T-cell (primary cell): ENCODE data around the gene BPIFB6. TPM values are rescaled to one million over a fixed set of nuclear protein-coding genes. Genes with fewer than 3 reads are reported as not detected.

Experiments
- ATAC-seq, 4 experiments: fragments of 200-7000 bp in 3 of 4; fragments of 150-1000 bp in 1 of 4; cut with Tn5 transposase; replicated peaks in 1 of 4; 1 replicate in 3 of 4; 2 replicates in 1 of 4; pipeline ENCODE4 v1.10.0; 2021; ENCODE audit warnings: moderate library complexity in 3 of 4, mild to moderate bottlenecking in 2 of 4, moderate number of reproducible peaks in 1 of 4
- CTCF ChIA-PET, 2 donors: fragments of 300-600 bp; sonication (Branson Sonifier 250); formaldehyde crosslinking; loops; one replicate each; lab custom pipeline; 2022; ENCODE audit warnings: antibody characterized with exemption in 2 of 2; lab: Charles Lee
- POLR2A ChIA-PET, 2 donors: fragments of 300-600 bp; sonication (Branson Sonifier 250); formaldehyde crosslinking; loops; one replicate each; lab custom pipeline; 2022; ENCODE audit warnings: antibody characterized with exemption in 2 of 2; lab: Charles Lee
- DNase-seq, 35 experiments: peaks; one replicate each; pipeline versions ENCODE4 v3.0.0 to v3.0.0-alpha.2; 2013 to 2023
- H3K27ac ChIP-seq: one replicate; pipeline ENCODE4 v1.5.1; 2013; ENCODE audit warnings: low read length
- H3K27me3 ChIP-seq, 2 experiments: replicated peaks in 1 of 2; 1 replicate in 1 of 2; 2 replicates in 1 of 2; pipeline versions ENCODE4 v1.6.1 to v1.7.0; 2013; ENCODE audit warnings: low read length in 1 of 2, mixed read lengths in 1 of 2; ENCODE audit not compliant: control insufficient read depth in 2 of 2, insufficient read depth in 2 of 2; ENCODE audit errors: extremely low read depth in 1 of 2
- H3K36me3 ChIP-seq, 2 donors: 1 replicate in 1 of 2; 2 replicates in 1 of 2; pipeline versions ENCODE4 v1.6.1 to v1.7.0; 2013; ENCODE audit warnings: low read length in 1 of 2; ENCODE audit not compliant: control insufficient read depth in 2 of 2, insufficient read depth in 1 of 2; ENCODE audit errors: extremely low read depth in 1 of 2
- H3K4me1 ChIP-seq, 2 experiments: 1 replicate in 1 of 2; 2 replicates in 1 of 2; pipeline versions ENCODE4 v1.6.1 to v1.7.0; 2013; ENCODE audit warnings: low read length in 2 of 2, mixed read lengths in 1 of 2; ENCODE audit not compliant: insufficient read depth in 2 of 2, control insufficient read depth in 1 of 2; ENCODE audit errors: extremely low read depth in 1 of 2
- H3K4me3 ChIP-seq, 2 donors: 1 replicate in 1 of 2; 2 replicates in 1 of 2; pipeline versions ENCODE4 v1.5.1 to v1.7.0; 2013; ENCODE audit warnings: mild to moderate bottlenecking in 2 of 2, low read length in 1 of 2, moderate library complexity in 1 of 2; ENCODE audit not compliant: control insufficient read depth in 1 of 2; ENCODE audit errors: extremely low read depth in 1 of 2
- H3K9me3 ChIP-seq: 2 replicates; pipeline ENCODE4 v1.7.0; 2013
- H3K27ac Mint-ChIP-seq, 2 donors: one replicate each; pipeline ENCODE4 v1.8.0; 2020 to 2021; ENCODE audit warnings: mild to moderate bottlenecking in 2 of 2, mixed read lengths in 2 of 2
- H3K27me3 Mint-ChIP-seq, 2 donors: one replicate each; pipeline ENCODE4 v1.8.0; 2021 to 2022; ENCODE audit warnings: mixed read lengths in 2 of 2
- H3K36me3 Mint-ChIP-seq: one replicate; pipeline ENCODE4 v1.8.0; 2021; ENCODE audit warnings: mixed read lengths
- H3K4me1 Mint-ChIP-seq, 3 donors: one replicate each; pipeline ENCODE4 v1.8.0; 2020 to 2022; ENCODE audit warnings: mixed read lengths in 3 of 3, mild to moderate bottlenecking in 1 of 3
- H3K4me3 Mint-ChIP-seq, 3 donors: one replicate each; pipeline ENCODE4 v1.8.0; 2020 to 2022; ENCODE audit warnings: mild to moderate bottlenecking in 3 of 3, mixed read lengths in 3 of 3, moderate library complexity in 3 of 3
- H3K9me3 Mint-ChIP-seq, 3 donors: one replicate each; pipeline ENCODE4 v1.8.0; 2020 to 2022; ENCODE audit warnings: mixed read lengths in 3 of 3
- WGBS: methylation state at CpG from one replicate; pipeline ENCODE4 v1.1.5; 2013; ENCODE audit warnings: missing lambda C conversion rate; ENCODE audit not compliant: insufficient coverage; 5-methylcytosine and 5-hydroxymethylcytosine counted together
- total RNA-seq, 35 experiments: library from RNA in 6 of 35; stranded (reverse) in 6 of 35; fragments of 120-200 nt in 1 of 35; gene quantifications; one replicate each; pipeline versions ENCODE4 v1.2.1 to v1.2.4 and lab custom pipeline; 2013 to 2026

BPIFB6 gene
- total RNA-seq, 5 donors from 2014 or later (not counting 1 experiment from before 2014, with no cell fraction given), result not detected

DNA sequence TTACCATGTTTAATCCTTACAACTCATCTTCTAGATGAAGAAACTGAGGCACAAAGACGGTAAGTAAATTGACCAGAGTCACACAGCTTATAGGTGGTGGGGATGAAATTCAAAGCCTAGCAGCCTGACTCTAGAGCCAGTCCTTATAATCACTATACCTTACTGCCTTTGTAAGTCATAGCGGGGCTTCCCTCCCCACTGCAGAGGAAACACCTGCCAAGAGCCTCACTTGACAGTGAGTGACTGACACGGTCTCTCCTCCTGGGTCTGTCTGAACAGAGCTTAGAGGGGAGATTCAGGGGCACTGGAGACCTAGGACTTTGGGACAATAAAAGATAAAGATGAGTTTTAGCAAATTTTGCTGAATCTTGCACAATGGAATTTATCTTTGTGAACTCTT, 40.1 kb upstream of the BPIFB6 start:
- no CpG with 5 or more reads among the region's 3 CpGs for WGBS
- ChIA-PET CTCF (no interaction called here), POLR2A (no interaction called here)
- Histone ChIP-seq H3K4me3 (no peak overlapping the region), H3K9me3 (no peaks in the 10 kb centered on the region), H3K36me3 (no peaks in the 10 kb centered on the region), H3K27me3 (peaks cover 0 to 2% of the 10 kb centered on the region in 2 experiments), H3K4me1 (peaks cover 19 to 36% of the 10 kb centered on the region in 2 experiments), H3K27ac (no peak overlapping the region)
- peak in 7 of 35 experiments; percentile 9 to 41 (median 24) for DNase-seq
- Mint-ChIP-seq H3K36me3 (no peaks in the 10 kb centered on the region), H3K4me3 (peak overlapping the region in 1 of 3 donors; percentile 42), H3K27me3 (no peaks in the 10 kb centered on the region), H3K27ac (peak overlapping the region in 1 of 2 donors; percentile 68), H3K4me1 (peaks cover 37 to 50% (median 38%) of the 10 kb centered on the region in 3 donors), H3K9me3 (peaks cover 0 to 10% (median 4%) of the 10 kb centered on the region in 3 donors)
- ATAC-seq, result peak; percentile 48 to 81 (median 68)

DNA sequence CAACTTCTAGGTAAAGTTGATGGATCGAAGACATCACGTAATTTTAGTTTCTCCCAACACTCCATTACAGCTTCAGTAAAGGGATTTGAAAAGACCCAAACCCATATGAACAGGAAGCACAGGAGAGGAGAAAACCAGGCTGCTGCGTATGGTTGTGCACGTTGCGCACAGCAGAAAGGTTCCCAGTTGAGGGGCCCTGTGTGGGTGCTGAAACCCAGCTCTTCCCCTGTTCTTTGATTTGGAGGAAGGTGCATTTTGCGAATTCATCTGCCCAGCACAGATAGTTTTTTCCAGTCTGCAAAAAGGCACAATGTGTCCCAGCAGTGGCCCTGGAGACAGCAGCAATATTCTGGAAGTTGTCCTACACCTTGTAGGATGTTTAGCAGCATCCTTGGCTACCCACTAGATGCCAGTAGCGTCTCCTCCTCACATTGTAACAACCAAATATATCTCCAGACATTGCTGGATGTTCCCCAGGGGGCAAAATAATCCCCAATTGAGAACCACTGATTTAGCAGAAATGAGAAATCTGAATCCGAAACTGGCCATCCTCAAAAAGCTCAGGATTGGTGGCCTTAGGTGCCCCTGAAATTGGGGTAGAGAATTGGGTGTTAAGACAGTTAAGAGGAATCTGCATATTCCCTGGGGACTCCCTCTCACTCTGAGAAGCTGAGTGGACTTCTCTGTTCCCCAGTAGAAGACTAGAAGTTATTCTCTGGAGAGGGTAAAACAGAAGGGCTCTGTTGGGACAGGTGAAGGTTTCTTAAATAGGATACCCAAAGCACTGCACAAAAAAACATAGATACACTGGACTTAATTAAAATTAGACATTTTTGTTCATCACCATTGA, 39.4 kb upstream of the BPIFB6 start:
- ATAC-seq, result peak in 1 of 4 experiments; percentile 43
- H3K36me3 ChIP-seq, result no peaks in the 10 kb centered on the region
- 66% methylated on average over 4 of the region's 8 CpGs for WGBS
- Mint-ChIP-seq H3K36me3 (no peaks in the 10 kb centered on the region), H3K4me3 (peak overlapping the region in 1 of 3 donors; percentile 42), H3K27me3 (no peaks in the 10 kb centered on the region), H3K4me1 (peaks cover 39 to 56% (median 41%) of the 10 kb centered on the region in 3 donors), H3K9me3 (peaks cover 0 to 10% (median 4%) of the 10 kb centered on the region in 3 donors), H3K27ac (peak overlapping the region in 1 of 2 donors; percentile 68)
- no peak overlapping the region for H3K4me3 ChIP-seq
- ChIA-PET CTCF (no interaction called here), POLR2A (interaction anchor here in 1 of 2 donors (0.5 kb wide), 1 partner anchor 461 kb away, joined by 3 read pairs; no protein-coding TSS in a partner anchor)
- H3K27ac ChIP-seq, result no peak overlapping the region
- H3K9me3 ChIP-seq, result no peaks in the 10 kb centered on the region
- peaks cover 0 to 2% of the 10 kb centered on the region in 2 experiments for H3K27me3 ChIP-seq
- peaks cover 19 to 36% of the 10 kb centered on the region in 2 experiments for H3K4me1 ChIP-seq
- DNase-seq, result no peak

DNA sequence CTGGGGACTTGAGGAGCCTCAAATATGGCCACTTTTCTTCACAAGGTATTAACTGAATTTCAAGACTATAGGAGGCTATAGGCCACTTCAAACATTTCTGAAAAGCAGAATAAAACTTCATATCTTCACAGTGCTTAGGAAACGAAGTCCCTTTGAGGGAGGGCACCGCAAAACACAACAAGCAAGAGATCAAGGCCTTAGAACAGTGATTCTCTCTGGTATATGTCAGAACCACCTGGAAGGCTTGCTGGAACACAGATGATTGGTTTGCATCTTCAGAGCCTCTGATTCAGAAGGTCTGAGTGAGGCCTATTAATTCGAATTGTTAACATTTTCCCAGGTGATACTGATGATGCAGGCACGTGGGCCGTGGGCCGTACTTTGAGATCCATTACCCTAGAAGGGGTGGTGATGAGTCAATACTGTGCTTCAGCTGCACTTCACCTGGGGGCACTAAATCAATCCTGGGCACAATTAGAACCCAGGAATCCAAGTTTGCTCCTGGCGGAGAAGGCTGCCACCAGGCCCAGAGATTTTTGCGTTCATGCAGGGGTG, 37.9 kb upstream of the BPIFB6 start:
- H3K36me3 ChIP-seq, result no peaks in the 10 kb centered on the region
- POLR2A ChIA-PET, result no interaction called here
- 90% methylated on average over 8 of the region's 8 CpGs for WGBS
- no peaks in the 10 kb centered on the region for H3K27me3 Mint-ChIP-seq
- ATAC-seq (peak; percentile 50 to 88 (median 70)), DNase-seq (peak in 1 of 35 experiments; percentile 42)
- H3K36me3 Mint-ChIP-seq, result no peaks in the 10 kb centered on the region
- CTCF ChIA-PET, result interaction anchor here in 1 of 2 donors (0.6 kb wide), 1 partner anchor 90 kb away, joined by 3 read pairs; no protein-coding TSS in a partner anchor
- peak overlapping the region in 1 of 3 donors; percentile 23 for H3K4me3 Mint-ChIP-seq
- H3K9me3 Mint-ChIP-seq, result peaks cover 0 to 10% (median 4%) of the 10 kb centered on the region in 3 donors
- H3K4me1 Mint-ChIP-seq, result peaks cover 48 to 64% (median 48%) of the 10 kb centered on the region in 3 donors
- H3K27me3 ChIP-seq, result no peaks in the 10 kb centered on the region
- H3K9me3 ChIP-seq, result no peaks in the 10 kb centered on the region
- peak overlapping the region; percentile 16 to 86 for H3K27ac Mint-ChIP-seq
- H3K27ac ChIP-seq, result no peak overlapping the region
- H3K4me3 ChIP-seq, result no peak overlapping the region
- peaks cover 23 to 36% of the 10 kb centered on the region in 2 experiments for H3K4me1 ChIP-seq

DNA sequence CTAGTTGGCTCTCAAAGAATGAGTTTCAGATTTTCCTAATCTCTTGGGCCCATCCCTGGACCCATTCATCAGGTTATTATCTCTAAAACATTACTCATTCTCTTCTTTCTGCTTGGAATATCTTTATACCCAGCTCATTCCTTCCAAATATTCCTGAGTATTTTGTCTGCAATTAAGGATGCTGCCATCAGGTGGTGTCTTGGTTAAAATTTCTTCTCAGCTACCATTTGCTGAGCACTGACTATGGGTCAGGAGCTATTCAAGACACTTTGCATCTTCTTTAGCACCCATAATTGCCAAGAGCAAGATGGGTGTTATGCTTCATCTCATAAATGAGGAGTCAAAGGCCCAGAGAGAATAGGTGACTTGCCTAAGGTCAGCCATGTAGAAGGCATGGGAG, 35.6 kb upstream of the BPIFB6 start:
- Histone ChIP-seq H3K4me1 (peaks cover 25 to 36% of the 10 kb centered on the region in 2 experiments), H3K27ac (no peak overlapping the region), H3K36me3 (no peaks in the 10 kb centered on the region), H3K4me3 (no peak overlapping the region), H3K27me3 (no peaks in the 10 kb centered on the region), H3K9me3 (no peaks in the 10 kb centered on the region)
- no peaks in the 10 kb centered on the region for H3K27me3 Mint-ChIP-seq
- H3K4me3 Mint-ChIP-seq, result no peak overlapping the region
- POLR2A ChIA-PET, result no interaction called here
- ATAC-seq, result no peak
- peaks cover 49 to 71% (median 54%) of the 10 kb centered on the region in 3 donors for H3K4me1 Mint-ChIP-seq
- H3K9me3 Mint-ChIP-seq, result peaks cover 0 to 10% (median 4%) of the 10 kb centered on the region in 3 donors
- no peak for DNase-seq
- CTCF ChIA-PET, result no interaction called here
- no peaks in the 10 kb centered on the region for H3K36me3 Mint-ChIP-seq
- no peak overlapping the region for H3K27ac Mint-ChIP-seq

DNA sequence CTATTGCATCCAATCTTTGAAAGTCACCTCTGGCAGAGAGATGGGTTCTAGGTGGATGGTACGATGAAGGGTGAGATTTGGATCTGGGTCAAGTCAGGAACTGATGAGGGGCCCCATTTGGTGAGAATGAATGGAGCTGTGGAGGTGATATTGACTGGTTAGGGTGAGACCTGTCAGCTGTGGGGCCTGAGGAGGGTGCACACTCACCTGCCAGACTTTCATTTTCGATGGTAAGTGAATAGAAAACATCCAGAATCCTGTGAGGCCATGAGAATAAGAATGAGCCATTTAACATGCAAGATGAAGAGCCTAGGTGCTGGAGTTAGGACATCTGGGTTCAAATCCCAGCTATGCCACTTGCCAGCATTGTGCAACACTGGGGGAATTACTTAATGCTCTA, 34.0 kb upstream of the BPIFB6 start:
- ChIA-PET POLR2A (no interaction called here), CTCF (no interaction called here)
- Histone ChIP-seq H3K27me3 (no peaks in the 10 kb centered on the region), H3K27ac (no peak overlapping the region), H3K4me3 (no peak overlapping the region), H3K36me3 (no peaks in the 10 kb centered on the region), H3K9me3 (no peaks in the 10 kb centered on the region), H3K4me1 (peaks cover 16 to 21% of the 10 kb centered on the region in 2 experiments)
- Mint-ChIP-seq H3K9me3 (peaks cover 0 to 10% (median 4%) of the 10 kb centered on the region in 3 donors), H3K27me3 (no peaks in the 10 kb centered on the region), H3K27ac (peak overlapping the region in 1 of 2 donors; percentile 59), H3K4me1 (peaks cover 41 to 71% (median 45%) of the 10 kb centered on the region in 3 donors), H3K36me3 (no peaks in the 10 kb centered on the region), H3K4me3 (no peak overlapping the region)
- WGBS, result 42% methylated on average over 2 of the region's 2 CpGs
- ATAC-seq, result no peak
- DNase-seq, result no peak

DNA sequence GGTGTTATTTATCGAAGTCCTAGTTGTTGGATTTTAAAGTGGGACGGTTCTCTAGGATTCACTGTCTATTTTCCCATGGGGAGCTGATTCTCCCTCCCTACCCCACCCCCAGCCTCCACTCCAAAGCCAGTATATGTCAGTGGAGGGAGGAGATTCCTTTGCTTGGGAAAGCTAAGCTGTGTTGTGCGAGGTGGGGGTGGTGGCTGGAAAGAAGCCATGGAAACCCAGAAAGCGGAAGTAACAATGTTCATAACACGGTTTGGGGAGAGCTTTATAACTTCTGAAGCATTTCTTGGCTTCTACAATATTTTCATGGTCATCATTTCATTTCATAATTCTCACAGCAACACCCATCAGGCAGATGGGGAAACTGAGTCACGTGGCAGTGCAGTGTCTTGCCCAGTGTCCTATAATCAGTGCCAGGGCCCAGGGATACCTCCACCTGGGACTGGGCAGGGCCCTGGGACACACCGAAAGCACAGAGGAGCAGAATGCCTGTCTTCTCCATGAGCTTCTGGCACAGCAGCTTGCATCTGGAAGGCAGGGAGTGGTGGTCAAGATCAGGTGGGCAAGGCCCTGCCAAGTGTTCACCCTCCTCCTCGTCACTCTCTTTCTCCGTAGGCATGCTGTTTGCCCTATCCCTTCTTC, 31.7 kb upstream of the BPIFB6 start:
- no peak overlapping the region for H3K4me3 Mint-ChIP-seq
- POLR2A ChIA-PET, result no interaction called here
- H3K4me1 ChIP-seq, result peaks cover 0 to 20% of the 10 kb centered on the region in 2 experiments

More for the DNA sequence above, 31.7 kb upstream of the BPIFB6 start:
- Mint-ChIP-seq H3K27ac (no peak overlapping the region), H3K27me3 (no peaks in the 10 kb centered on the region), H3K4me1 (peaks cover 26 to 59% (median 28%) of the 10 kb centered on the region in 3 donors), H3K9me3 (peaks cover 0 to 8% (median 4%) of the 10 kb centered on the region in 3 donors), H3K36me3 (no peaks in the 10 kb centered on the region)
- ATAC-seq (no peak), DNase-seq (no peak)
- H3K27ac ChIP-seq, result no peak overlapping the region
- H3K9me3 ChIP-seq, result no peaks in the 10 kb centered on the region
- 78% methylated on average over 4 of the region's 9 CpGs for WGBS
- H3K4me3 ChIP-seq, result no peak overlapping the region
- H3K27me3 ChIP-seq, result no peaks in the 10 kb centered on the region
- CTCF ChIA-PET, result no interaction called here
- no peaks in the 10 kb centered on the region for H3K36me3 ChIP-seq
